HCT116 (cell line): Measurements from ENCODE around the gene KCNK4. TPM values are rescaled to one million over a fixed set of nuclear protein-coding genes. Genes with fewer than 3 reads are reported as not detected.

ENCODE experiments used
- ATAC-seq: fragments of 200-7000 bp; cut with Tn5 transposase; 2 replicates; pipeline ENCODE4 v1.9.1; 2020; ENCODE audit warnings: mild to moderate bottlenecking, moderate library complexity
- BruUV-seq: library from RNA; stranded (reverse); fragments of 400-500 nt; replicated peaks from 2 replicates; lab custom pipeline; 2021; lab: Mats Ljungman, UMichigan
- CTCF ChIA-PET: fragments of 300-600 bp; sonication (Branson Sonifier 250); formaldehyde crosslinking; loops from one replicate; lab custom pipeline; 2021; ENCODE audit warnings: antibody characterized with exemption; lab: Charles Lee
- POLR2A ChIA-PET: fragments of 300-600, 350-600 bp; sonication (Branson Sonifier 250); formaldehyde crosslinking; loops from one replicate; lab custom pipeline; 2021; ENCODE audit warnings: antibody characterized with exemption; lab: Charles Lee
- RAD21 ChIA-PET, 2 experiments: fragments of 300-600 bp; sonication (Branson Sonifier 250); formaldehyde crosslinking; loops; one replicate each; lab custom pipeline; 2023; ENCODE audit warnings: low total read pairs in 2 of 2; ENCODE audit not compliant: uncharacterized antibody in 2 of 2, unreplicated experiment in 2 of 2, low non-redundant PET in 1 of 2; lab: Charles Lee
- DNase-seq: peaks from one replicate; pipeline ENCODE4 v3.0.0-alpha.2; 2010; ENCODE audit warnings: low read depth, low spot score
- H2AFZ ChIP-seq: fragments of 200-600 bp; shearing (Covaris generic), sonication (generic); 2 replicates; pipeline ENCODE4 v1.6.1; 2017; ENCODE audit warnings: low read depth, mixed run types, mixed read lengths, antibody characterized with exemption, low read length; ENCODE audit not compliant: poor library complexity, severe bottlenecking
- H3K27ac ChIP-seq: 2 replicates; pipeline ENCODE4 v1.5.1; 2012; ENCODE audit warnings: low read depth, low read length
- H3K27me3 ChIP-seq: fragments of 200-600 bp; sonication (generic); 2 replicates; pipeline ENCODE4 v1.6.1; 2016; ENCODE audit warnings: mixed run types, low read length, mixed read lengths; ENCODE audit not compliant: insufficient read depth
- H3K36me3 ChIP-seq, 2 experiments: fragments of 200-500 bp in 1 of 2; fragments of 200-600 bp in 1 of 2; sonication (Bioruptor generic) in 1 of 2; sonication (generic) in 1 of 2; 2 replicates each; pipeline versions ENCODE4 v1.5.1 to v1.6.1; 2014 to 2016; ENCODE audit warnings: low read length in 2 of 2, inconsistent platforms in 1 of 2, mixed read lengths in 1 of 2, mixed run types in 1 of 2; ENCODE audit not compliant: insufficient read depth in 2 of 2, control insufficient read depth in 1 of 2
- H3K4me1 ChIP-seq, 2 experiments: fragments of 200-600 bp in 1 of 2; sonication (generic) in 1 of 2; 2 replicates each; pipeline versions ENCODE4 v1.5.1 to v1.6.1; 2012 to 2017; ENCODE audit warnings: low read length in 2 of 2, inconsistent platforms in 1 of 2, mild to moderate bottlenecking in 1 of 2, mixed read lengths in 1 of 2, mixed run types in 1 of 2, moderate library complexity in 1 of 2; ENCODE audit not compliant: insufficient read depth in 2 of 2, control insufficient read depth in 1 of 2
- H3K4me2 ChIP-seq: fragments of 200-600 bp; sonication (generic); 2 replicates; pipeline ENCODE4 v1.6.1; 2017; ENCODE audit warnings: mixed run types, low read length, mixed read lengths
- H3K4me3 ChIP-seq, 2 experiments: fragments of 200-600 bp in 1 of 2; sonication (generic) in 1 of 2; replicated peaks in 1 of 2; 2 replicates each; pipeline ENCODE4 v1.5.1; 2011 to 2016; ENCODE audit warnings: low read length in 2 of 2, control low read depth in 1 of 2, low read depth in 1 of 2, mild to moderate bottlenecking in 1 of 2, mixed read lengths in 1 of 2, mixed run types in 1 of 2
- H3K79me2 ChIP-seq: fragments of 200-600 bp; sonication (generic); 2 replicates; pipeline ENCODE4 v1.6.1; 2017; ENCODE audit warnings: mild to moderate bottlenecking, mixed run types, low read length, moderate library complexity, mixed read lengths; ENCODE audit not compliant: insufficient read depth
- H3K9ac ChIP-seq: fragments of 200-600 bp; sonication (generic); 2 replicates; pipeline ENCODE4 v1.6.1; 2016; ENCODE audit warnings: low read length, mixed read lengths
- H3K9me2 ChIP-seq: fragments of 200-600 bp; sonication (generic), shearing (Covaris generic); 2 replicates; pipeline ENCODE4 v1.6.1; 2017; ENCODE audit warnings: mixed run types, mild to moderate bottlenecking, moderate library complexity; ENCODE audit not compliant: insufficient read depth
- H3K9me3 ChIP-seq, 2 experiments: fragments of 200-500 bp in 1 of 2; fragments of 200-600 bp in 1 of 2; sonication (Bioruptor generic) in 1 of 2; sonication (generic) in 1 of 2; 2 replicates each; pipeline ENCODE4 v1.6.1; 2014 to 2017; ENCODE audit warnings: low read length in 2 of 2, mixed read lengths in 2 of 2, inconsistent platforms in 1 of 2, low read depth in 1 of 2, mild to moderate bottlenecking in 1 of 2, mixed run types in 1 of 2, moderate library complexity in 1 of 2; ENCODE audit not compliant: control insufficient read depth in 1 of 2, insufficient read depth in 1 of 2
- H4K20me1 ChIP-seq: fragments of 200-600 bp; sonication (generic), shearing (Covaris generic); 2 replicates; pipeline ENCODE4 v1.6.1; 2017; ENCODE audit warnings: mixed run types, mild to moderate bottlenecking, moderate library complexity; ENCODE audit not compliant: insufficient read depth
- ATF3 ChIP-seq: IDR thresholded peaks from 2 replicates; pipeline ENCODE4 v1.6.1; 2012
- CEBPB ChIP-seq: IDR thresholded peaks from 2 replicates; pipeline ENCODE4 v1.6.1; 2012; ENCODE audit warnings: low read depth
- CTCF ChIP-seq, 3 experiments: fragments of 200-600 bp in 1 of 3; sonication (generic) in 1 of 3; IDR thresholded peaks in 2 of 3; conservative IDR thresholded peaks in 1 of 3; 2 replicates each; pipeline ENCODE4 v1.5.1; 2012 to 2017; ENCODE audit warnings: low read depth in 2 of 3, low read length in 2 of 3, antibody characterized with exemption in 1 of 3, borderline replicate concordance in 1 of 3, control low read depth in 1 of 3, mild to moderate bottlenecking in 1 of 3, mixed read lengths in 1 of 3, mixed run types in 1 of 3, moderate library complexity in 1 of 3; ENCODE audit not compliant: insufficient read depth in 1 of 3
- EZH2phosphoT487 ChIP-seq: fragments of 200-600 bp; IDR thresholded peaks from 2 replicates; pipeline ENCODE4 v1.6.1; 2018; ENCODE audit warnings: antibody characterized with exemption, borderline replicate concordance
- FOSL1 ChIP-seq: IDR thresholded peaks from 2 replicates; pipeline ENCODE4 v1.6.1; 2012; ENCODE audit warnings: low read depth
- MAX ChIP-seq: IDR thresholded peaks from 2 replicates; pipeline ENCODE4 v1.6.1; 2012
- SRF ChIP-seq: IDR thresholded peaks from 2 replicates; pipeline ENCODE4 v1.6.1; 2012; ENCODE audit warnings: low read depth
- YY1 ChIP-seq: IDR thresholded peaks from 2 replicates; pipeline ENCODE4 v1.6.1; 2011; ENCODE audit warnings: low read length, low read depth, moderate library complexity, mild to moderate bottlenecking; ENCODE audit not compliant: insufficient replicate concordance; ENCODE audit errors: extremely low read depth
- ZNF274 ChIP-seq: fragments of 200-500 bp; sonication (Bioruptor generic); IDR thresholded peaks from 2 replicates; pipeline ENCODE4 v1.6.1; 2014; ENCODE audit warnings: mild to moderate bottlenecking, low read depth, low read length, inconsistent platforms
- intact Hi-C: fragments of 100-400 bp; cut with micrococcal nuclease; formaldehyde crosslinking; loops from 2 replicates; pipeline ENCODE4 v1.10.0; 2022
- total RNA-seq: library from RNA; stranded (reverse); gene quantifications from one replicate; pipeline ENCODE4 v1.2.1, GENCODE V29; 2021; ENCODE audit not compliant: unreplicated experiment

KCNK4 gene
- total RNA-seq, 1 experiment from 2014 or later = not detected

- TF ChIP-seq ZNF274 = no peak
- peak; percentile 99 for TF ChIP-seq YY1
- TF ChIP-seq FOSL1 = no peak
- TF ChIP-seq SRF = no peak
These were observed 21.4 kb upstream of the KCNK4 start (continued) for GRCh38 chr11:64269540-64270220.

- RAD21 ChIA-PET = no interaction called here
These were observed 15.9 kb upstream of the KCNK4 start for GRCh38 chr11:64275031-64275800.

More at GRCh38 chr11:64275031-64275800, 15.9 kb upstream of the KCNK4 start:
- Histone ChIP-seq H3K9me2 (no peaks in the 10 kb centered on the region), H4K20me1 (no peaks in the 10 kb centered on the region), H3K9ac (no peak overlapping the region), H3K4me3 (no peak overlapping the region), H3K36me3 (no peaks in the 10 kb centered on the region; a peak in 1 of 4 replicates), H3K27me3 (no peaks in the 10 kb centered on the region), H3K4me1 (peaks cover 6 to 9% of the 10 kb centered on the region in 2 experiments; a peak in 2 of 4 replicates), H3K27ac (no peak overlapping the region), H3K4me2 (no peak overlapping the region), H3K9me3 (no peaks in the 10 kb centered on the region), H3K79me2 (peaks cover 8% of the 10 kb centered on the region; the same call in 1 of the 2 replicates), H2AFZ (no peak overlapping the region)
- BruUV-seq = no TSS peak
- no peak for ATAC-seq
- ChIA-PET POLR2A (no interaction called here), CTCF (no interaction called here)
- intact Hi-C loops = no loop called here
- TF ChIP-seq CTCF (IDR thresholded peaks at IDR 0.05 in 2 of 3, conservative IDR thresholded peaks at IDR 0.05 in 1 of 3; ENCODE audit: borderline replicate concordance in 1 of 3, insufficient read depth in 1 of 3, low read depth in 2 of 3, low read length in 2 of 3) (no peak), MAX (no peak), EZH2phosphoT487 (no peak), CEBPB (no peak), ATF3 (no peak), YY1 (no peak)
- DNase-seq = no peak
